Gastrocnemius medialis (tissue), 4 donors: ENCODE data around the gene MLXIP.
A peak's percentile ranks its signal among the peaks of the same experiment; 100 is the strongest.

Experiments
- POLR2A ChIP-seq, 2 donors: fragments of 450-650 bp; IDR thresholded peaks; one replicate each; pipeline ENCODE4 v1.6.1; 2017; ENCODE audit warnings: antibody characterized with exemption in 2 of 2, mild to moderate bottlenecking in 2 of 2, moderate library complexity in 2 of 2
- TF ChIP-seq, protein P1 (sequence below), 5 experiments: fragments of 450-650 bp in 3 of 5; fragments of 200-600 bp in 2 of 5; sonication (generic) in 2 of 5; IDR thresholded peaks in 4 of 5; conservative IDR thresholded peaks in 1 of 5; 1 replicate in 4 of 5; 2 replicates in 1 of 5; pipeline ENCODE4 v1.5.1; 2016 to 2019; ENCODE audit warnings: antibody characterized with exemption in 5 of 5, mild to moderate bottlenecking in 3 of 5, moderate library complexity in 3 of 5

DNA sequence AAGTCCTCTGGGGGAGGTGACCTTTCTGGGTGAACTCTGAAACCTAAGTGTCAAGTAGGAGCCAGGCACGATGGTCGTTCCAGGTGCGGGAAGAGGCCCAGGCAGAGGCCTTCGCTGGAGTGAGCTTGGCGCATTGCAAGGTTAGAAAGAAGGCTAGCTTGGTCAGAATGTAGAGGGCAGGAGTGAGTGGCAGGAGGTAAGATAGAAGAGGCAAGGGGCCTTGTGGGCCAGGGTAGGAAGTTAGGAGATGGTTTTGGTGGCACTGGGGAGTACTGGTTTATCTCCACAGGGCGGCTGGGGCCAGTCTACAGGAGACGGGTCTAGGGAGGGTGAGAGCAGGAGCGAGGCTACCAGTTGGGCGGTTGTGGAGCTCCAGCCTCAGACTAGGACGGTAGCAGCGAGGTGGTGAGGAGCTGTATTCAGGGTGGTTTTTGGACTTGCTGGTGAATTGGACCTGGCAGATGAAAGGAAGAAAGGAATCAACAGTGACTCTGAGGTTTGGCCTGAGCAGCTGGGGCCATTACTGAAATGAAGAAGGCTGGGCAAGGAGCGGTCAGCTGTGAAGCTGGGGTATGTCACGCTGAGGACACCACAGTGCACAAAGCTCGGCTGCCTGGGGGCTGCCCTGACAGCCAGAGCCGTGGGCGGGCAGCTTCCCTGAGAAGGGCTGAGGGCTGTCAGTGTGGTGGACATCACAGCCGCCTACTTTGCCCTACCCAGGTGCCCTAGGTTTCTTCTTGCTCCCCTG, 9.0 kb downstream of the MLXIP start:
- TF ChIP-seq, protein P1, sequence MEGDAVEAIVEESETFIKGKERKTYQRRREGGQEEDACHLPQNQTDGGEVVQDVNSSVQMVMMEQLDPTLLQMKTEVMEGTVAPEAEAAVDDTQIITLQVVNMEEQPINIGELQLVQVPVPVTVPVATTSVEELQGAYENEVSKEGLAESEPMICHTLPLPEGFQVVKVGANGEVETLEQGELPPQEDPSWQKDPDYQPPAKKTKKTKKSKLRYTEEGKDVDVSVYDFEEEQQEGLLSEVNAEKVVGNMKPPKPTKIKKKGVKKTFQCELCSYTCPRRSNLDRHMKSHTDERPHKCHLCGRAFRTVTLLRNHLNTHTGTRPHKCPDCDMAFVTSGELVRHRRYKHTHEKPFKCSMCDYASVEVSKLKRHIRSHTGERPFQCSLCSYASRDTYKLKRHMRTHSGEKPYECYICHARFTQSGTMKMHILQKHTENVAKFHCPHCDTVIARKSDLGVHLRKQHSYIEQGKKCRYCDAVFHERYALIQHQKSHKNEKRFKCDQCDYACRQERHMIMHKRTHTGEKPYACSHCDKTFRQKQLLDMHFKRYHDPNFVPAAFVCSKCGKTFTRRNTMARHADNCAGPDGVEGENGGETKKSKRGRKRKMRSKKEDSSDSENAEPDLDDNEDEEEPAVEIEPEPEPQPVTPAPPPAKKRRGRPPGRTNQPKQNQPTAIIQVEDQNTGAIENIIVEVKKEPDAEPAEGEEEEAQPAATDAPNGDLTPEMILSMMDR (IDR thresholded peaks at IDR 0.05 in 4 of 5, conservative IDR thresholded peaks at IDR 0.05 in 1 of 5), result no peak
- peak in 1 of 2 donors; percentile 25 for TF ChIP-seq POLR2A (IDR thresholded peaks at IDR 0.05)
